Measurements from ENCODE around the gene RANGRF.

- TF ChIP-seq POLR2A (IDR thresholded peaks at IDR 0.05) = no peak
- TF ChIP-seq CTCF (IDR thresholded peaks at IDR 0.05) = no peak
Observed at GRCh38 chr17:8290043-8290442, 1.6 kb downstream of the RANGRF start.

Data from esophagus squamous epithelium (tissue), 4 donors.